HG03064 (cell line): ENCODE data around the gene NACA2.
"Not testable (repeated sequence)": the region's sequence is repeated elsewhere in the genome, so short reads cannot be mapped to it uniquely, and the experiment has no call there.

Source experiments
- ATAC-seq: cut with Tn5 transposase; IDR thresholded peaks from one replicate; pipeline ENCODE4 v1.9.1; 2021; ENCODE audit warnings: low read depth; ENCODE audit not compliant: unreplicated experiment

NACA2 gene

DNA sequence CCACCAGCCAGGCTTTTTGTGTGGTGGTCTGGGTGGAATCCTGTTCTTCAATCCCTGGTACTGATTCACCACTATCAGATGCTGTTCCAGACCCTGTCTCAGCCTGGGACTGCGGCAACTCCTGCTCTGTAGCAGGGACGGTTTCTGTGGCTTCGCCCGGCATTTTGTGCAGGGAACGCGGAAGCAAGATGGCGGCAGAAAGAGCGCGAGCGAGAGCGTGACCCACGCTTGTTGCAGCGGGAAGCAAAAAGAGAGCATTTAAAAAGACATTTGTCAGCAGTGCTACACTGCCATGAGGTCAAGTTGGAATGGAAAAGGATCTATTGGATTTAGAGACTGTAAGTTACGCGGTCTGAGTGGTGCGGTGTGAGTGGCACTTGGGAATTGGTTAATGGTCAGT is at the start of gene NACA2:
NACA2 (minus strand) TSS at position 202 of the 400 bp plus-strand sequence; CDS start at position 163, 39 bp downstream.
- ATAC-seq: no peak

DNA sequence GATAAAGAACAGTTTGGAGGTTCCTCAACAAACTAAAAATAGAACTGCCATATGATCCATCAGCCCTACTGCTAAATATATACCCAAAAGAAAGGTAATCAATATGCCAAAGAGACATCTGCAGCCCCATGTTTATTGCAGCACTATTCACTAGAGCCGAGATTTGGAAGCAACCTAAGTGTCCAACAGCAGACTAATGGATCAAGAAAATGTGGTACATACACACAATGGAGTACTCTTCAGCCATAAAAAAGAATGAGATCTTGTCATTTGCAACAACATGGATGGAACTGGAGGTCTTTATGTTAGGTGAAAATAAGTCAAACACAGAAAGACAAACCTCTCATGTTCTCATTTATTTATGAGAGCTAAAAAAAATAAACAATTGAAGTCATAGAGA is 48.8 kb upstream of the NACA2 start:
- ATAC-seq: no peak

DNA sequence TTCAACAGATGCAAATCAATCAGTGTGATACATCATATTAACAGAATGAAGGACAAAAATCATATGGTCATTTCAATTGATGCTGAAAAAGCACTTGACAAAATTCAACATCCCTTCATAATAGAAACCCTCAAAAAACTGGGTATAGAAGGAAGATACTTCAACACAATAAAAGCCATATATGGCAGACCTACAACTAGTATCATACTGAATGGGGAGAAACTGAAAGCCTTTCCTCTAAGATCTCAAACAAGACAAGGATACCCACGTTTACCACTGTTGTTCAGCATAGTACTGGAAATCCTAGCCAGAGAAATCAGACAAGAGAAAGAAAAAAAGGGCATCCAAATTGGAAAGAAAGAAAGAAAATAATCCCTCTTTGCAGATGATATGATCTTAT is 47.1 kb upstream of the NACA2 start:
- no peak for ATAC-seq

DNA sequence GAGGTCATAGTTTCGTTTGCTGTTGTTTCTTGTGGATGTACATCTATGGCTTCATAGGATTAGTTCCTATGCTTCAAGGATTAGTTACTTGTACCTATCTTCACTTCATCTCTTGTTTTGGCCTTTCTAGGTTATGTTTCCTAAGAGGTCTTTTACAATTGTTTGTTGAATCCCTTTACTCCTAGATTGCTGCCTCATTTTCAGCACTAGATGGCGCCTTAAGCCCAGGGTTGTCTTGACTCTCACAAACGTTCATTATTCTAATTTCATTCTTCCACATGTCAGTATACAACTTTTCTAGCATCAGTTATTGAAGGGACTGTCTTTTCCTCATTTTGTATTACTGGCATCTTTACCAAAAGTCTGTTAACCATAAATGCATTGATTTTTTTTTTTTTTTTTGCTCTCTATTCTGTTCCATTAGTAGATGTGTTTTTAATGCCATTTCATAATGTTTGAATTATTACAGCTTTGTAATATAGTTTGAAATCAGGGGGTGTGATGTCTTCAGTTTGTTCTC is 45.0 kb upstream of the NACA2 start:
- ATAC-seq: no peak

DNA sequence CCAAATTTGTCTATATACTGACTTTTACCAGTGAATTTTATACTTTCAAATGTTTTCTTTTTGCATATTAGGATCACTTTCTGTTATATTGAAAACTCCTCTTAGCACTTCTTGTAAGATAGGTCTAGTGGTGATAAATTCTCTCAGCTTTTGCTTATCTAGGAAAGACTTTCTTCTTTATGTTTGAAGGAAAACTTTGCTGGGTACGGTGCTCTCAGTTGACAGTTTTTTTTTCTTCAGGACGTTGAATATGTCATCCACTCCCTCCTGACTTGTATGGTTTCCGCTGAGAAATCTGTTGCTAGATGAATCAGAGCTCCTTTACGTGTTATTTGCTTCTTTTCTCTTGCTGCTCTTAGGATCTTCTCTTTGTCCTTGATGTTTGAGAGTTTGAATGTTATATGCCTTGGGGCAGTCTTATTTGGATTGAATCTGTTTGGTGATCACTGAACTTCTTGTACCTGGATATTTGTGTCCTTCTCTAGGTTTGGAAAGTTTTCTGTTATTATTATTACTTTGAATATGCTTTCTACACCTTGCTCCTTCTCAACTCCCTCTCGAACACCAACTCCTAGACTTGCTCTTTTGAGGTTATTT is 44.0 kb upstream of the NACA2 start:
- no peak for ATAC-seq

DNA sequence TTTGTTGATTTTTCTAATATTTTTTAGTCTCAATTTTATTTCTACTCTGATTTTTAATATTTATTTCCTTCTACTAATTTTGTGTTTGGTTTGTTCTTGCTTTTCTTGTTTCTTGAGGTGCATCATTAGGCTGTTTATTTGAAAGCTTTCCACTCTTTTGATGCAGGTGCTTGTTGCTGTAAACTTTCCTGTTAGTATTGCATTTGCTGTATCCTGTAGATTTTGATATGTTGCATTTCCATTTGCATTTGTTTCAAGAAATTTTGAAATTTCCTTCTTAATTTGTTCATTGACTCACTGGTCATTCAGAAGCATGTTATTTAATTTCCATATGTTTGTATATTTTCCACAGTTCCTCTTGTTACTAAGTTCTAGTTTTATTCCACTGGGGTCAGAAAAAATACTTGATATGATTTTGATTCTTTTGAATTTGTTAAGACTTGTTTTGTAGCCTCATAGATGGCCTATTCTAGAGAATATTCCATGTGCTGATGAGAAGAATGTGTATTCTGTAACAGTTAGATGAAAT is 43.1 kb upstream of the NACA2 start:
- no peak for ATAC-seq

DNA sequence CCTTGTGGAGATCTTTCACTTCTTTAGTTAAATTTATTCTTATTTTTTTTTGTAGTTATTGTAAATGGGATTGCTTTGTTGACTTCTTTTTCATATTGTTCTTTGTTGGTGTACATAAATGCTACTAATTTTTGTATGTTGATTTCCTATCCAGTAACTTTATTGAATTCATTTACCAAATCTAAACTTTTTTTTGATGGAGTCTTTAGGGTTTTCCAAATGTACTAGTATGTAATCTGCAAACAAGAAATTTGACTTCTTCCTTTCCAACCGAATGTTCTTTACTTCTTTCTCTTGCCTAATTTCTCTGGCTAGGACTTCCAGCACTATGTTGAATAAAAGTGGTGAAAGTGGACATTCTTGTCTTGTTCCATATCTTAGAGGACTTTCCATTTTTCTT is 41.8 kb upstream of the NACA2 start:
- no peak for ATAC-seq

DNA sequence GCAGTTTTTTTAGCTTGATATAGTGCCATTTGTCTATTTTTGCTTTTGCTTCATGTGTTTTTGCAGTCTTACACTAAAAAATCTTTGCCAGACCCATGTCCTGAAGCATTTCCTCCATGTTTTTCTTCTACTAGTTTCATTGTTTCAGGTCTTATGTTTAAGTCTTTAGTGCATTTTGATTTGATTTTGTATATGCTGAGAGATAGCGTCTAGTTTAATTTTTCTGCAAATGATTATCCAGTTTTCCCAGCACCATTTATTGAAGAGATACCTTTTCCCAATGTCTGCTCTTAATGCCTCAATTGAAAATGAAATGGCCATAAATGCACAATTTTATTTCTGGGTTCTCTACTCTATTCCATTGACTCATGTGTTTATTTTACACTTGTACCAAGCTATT is 40.8 kb upstream of the NACA2 start:
- no peak for ATAC-seq

DNA sequence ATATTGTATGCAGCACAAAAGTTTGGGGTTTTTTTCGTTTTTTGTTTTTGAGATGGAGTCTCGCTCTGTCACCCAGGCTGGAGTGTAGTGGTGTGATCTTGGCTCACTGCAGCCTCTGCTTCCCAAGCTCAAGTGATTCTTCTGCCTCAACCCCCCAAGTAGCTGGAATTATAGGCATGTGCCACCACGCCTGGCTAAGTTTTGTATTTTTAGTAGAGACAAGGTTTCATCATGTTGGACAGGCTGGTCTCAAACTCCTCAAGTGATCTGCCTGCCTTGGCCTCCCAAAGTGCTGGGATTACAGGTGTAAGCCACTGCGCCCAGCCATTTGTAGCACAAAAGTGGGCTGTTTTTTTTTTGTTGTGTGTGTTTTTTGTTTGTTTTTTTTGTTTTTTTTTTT is 37.1 kb upstream of the NACA2 start:
- ATAC-seq: not testable (repeated sequence)

DNA sequence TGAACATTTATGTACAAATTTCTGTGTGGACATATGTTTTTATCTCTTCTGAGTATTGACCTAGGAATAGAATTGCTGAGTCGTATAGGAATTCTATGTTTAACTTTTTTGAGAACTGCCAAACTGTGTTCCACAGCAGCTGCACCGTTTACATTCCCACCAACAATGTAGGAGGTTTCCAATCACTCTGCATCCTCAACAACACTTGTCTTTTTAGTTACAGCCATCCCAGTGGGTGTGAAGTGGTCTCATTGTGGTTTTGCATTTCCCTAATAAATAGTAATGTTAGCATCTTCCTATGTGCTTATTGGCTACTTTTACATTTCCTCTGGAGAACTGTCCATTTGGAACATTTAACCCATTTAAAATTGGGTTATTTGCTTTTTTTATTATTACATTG is 36.6 kb upstream of the NACA2 start:
- no peak for ATAC-seq

DNA sequence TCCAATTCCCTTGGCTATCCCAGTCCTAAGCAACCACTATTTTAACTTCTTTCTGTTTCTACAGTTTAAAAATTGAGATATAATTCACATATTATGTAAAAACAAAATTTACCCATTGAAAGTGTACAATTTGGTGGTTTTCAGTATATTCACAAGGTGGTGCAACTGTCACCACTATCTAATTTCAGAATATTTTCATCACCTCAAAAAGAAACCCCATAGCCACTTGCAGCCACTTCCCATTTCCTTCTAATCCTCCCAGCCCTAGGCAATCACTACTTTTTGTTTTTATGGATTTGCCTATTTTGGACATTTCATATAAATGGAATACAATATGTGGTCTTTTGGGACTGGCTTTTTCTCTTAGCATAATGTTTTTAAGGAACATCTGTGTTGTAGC is 36.1 kb upstream of the NACA2 start:
- no peak for ATAC-seq

DNA sequence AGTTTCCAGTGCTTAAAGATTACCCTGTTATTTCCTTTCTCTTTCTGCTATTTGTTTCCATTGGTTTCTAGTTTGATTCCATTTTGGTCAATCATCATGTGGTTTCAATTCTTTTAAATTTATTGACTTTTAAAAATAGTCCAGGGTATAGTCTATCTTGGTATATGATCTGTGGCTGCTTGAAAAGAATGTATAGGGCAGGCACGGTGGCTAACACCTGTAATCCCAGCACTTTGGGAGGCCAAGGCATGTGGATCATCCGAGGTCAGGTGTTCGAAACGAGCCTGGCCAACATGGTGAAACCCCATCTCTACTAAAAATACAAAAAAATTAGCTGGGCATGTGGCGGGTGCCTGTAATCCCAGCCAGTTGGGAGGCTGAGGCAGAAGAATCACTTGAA is 34.5 kb upstream of the NACA2 start:
- ATAC-seq: no peak

DNA sequence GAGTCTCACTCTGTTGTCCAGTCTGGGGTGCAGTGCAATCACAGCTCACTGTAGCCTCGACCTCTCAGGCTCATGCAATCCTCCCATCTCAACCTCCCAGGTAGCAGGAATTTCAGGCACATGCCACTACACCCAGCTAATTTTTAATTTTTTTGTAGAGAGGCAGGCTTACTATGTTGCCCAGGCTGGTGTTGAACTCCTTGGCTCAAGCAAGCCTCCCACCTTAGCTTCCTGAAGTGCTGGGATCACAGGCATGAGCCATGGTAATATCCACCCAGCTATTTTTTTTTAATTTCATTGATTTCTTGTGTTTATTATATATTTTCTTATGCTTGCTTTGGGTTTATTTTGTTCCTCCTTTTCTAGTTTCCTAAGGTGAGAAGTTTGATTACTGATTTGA is 33.9 kb upstream of the NACA2 start:
- ATAC-seq: no peak

DNA sequence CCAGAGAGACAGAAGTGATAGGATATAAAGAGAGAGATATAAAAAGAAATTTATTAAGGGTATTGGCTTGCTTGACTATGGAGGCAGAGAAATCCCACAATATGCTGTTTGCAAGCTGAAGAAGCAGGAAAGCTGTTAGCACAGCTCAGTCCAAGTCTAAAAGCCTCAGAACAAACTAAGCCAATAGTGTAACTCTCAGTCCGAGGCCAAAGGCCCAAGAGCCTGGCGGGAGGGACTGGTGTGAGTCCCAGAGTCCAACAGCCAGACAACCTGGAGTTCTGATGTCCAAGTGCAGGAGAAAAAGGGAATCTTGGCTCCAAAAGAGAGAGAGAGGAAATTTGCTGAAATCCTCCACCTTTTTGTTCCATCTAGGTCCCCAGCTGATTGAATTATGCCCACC is 30.3 kb upstream of the NACA2 start:
- no peak for ATAC-seq

DNA sequence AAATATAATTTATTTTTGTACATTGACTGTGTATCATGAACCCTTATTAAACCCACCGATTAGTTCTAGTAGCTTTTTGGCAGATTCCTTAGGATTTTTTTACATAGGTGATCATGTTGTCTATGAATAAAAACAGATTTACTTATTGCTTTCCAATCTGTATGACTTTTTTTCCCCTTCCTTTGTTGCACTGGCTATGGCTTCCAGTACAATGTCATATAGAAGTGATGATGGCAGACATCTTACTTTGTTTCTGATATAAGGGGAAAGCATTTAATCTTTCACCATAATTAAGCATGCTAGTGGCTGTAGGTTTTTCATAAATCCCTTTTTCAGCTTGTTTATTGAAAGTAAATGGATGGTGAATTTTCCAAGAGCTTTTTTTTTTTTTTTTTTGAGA is 28.9 kb upstream of the NACA2 start:
- no peak for ATAC-seq

DNA sequence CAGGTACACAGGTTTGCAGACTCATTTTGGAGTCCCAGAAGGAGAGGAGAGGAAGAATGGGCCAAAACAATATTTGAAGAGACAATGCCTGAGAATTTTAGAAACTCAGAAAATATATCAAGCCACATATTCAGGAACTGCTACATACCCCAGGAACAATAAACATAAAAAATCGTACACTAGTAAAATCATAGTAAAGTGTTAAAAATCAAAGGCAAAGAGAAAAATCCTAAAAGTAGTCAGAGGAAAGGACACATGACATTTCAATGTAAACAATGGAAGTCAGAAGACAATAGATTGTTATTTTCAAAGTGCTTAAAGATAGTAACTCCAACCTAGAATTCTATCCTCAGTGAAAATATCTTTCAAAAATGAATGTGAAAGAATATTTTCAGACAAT is 28.5 kb upstream of the NACA2 start:
- no peak for ATAC-seq

DNA sequence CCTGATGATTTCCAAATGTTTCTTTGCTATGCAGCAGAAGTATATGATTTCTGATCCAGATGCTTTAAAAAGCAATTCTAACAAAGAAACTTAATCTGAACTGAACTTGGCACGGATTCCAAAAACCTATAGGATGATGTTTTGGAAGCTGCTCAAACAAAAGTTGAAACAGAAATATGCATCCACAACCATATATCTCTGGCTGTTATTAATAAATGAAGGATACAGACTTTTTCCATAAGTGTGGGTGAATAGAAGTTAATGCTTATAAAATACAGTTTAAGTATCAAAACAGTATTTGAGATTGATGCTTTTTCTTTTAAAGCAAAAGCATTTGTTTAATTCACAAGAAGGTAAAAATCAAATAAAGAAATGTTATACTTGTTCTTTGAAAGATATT is 27.9 kb upstream of the NACA2 start:
- no peak for ATAC-seq

DNA sequence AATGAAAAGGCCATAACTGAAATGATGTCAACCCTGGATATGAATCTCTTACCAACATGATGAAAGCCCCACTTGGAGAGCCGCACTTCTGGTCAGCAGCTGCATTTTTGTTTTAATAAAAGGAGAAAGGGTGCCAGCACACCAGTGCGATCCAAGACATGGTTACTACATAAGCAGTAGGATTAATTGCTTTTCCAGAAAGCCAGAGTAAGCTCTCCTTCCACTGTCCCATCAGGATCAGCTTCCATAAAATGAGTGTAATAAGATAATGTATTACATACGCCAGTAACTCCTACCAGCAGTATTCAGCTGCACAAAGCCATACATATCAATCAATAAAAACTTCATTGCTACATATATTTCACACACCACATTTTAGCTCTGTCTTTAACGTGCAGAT is 26.3 kb upstream of the NACA2 start:
- ATAC-seq: no peak

DNA sequence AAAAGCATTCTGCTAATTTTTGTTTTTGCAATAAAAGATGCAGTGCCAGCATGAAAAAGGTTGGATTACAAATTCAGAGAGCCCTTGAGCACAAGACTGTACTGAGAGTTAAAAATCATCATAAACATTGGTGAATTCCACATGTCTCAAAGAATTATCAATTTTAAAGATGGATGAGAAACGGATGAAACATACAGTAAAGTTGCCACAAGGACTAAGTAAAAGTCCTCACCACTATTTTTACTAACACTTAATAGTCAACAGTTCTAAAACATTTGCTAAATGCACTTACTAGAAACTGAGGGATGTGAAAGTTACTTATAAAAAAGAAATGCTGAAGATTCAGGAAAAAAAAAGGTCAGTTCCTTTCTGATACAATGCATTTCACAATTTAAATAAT is 25.8 kb upstream of the NACA2 start:
- ATAC-seq: no peak

DNA sequence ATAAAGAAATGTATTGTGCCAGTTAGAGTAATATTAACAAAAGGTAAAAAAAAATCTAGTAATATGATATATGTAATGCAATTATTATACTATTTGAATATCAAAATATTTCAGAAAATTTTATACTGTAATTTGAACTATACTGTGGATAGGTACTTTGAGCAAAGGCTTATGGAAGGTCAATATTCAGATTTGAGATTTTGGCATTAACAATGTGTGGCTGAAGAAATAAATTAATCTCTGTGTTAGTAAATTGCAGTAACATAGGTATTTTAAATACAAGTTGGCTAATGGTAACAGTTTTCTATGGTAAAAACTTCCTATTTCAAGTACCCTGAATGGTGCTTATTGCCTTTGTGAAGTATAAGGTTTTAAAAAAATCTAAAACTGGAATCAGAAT is 23.2 kb upstream of the NACA2 start:
- ATAC-seq: no peak

DNA sequence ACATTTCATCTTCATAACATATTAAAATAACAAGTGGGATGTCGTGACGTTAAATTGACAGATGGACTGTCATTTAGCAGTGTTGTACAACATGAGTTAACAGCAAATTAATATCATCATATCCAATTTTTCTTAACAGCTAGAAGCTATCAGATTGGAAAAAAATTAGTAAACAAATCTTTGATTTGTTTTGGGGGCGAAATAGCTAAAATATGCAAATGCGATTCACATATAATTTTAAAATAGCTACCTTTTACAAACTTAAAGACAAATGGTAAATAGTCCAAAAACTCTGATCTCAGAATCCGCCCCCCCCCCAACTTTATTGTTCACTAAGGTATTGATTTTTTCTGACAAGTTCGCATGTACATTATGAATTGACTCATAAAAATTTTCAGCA is 20.3 kb upstream of the NACA2 start:
- no peak for ATAC-seq

DNA sequence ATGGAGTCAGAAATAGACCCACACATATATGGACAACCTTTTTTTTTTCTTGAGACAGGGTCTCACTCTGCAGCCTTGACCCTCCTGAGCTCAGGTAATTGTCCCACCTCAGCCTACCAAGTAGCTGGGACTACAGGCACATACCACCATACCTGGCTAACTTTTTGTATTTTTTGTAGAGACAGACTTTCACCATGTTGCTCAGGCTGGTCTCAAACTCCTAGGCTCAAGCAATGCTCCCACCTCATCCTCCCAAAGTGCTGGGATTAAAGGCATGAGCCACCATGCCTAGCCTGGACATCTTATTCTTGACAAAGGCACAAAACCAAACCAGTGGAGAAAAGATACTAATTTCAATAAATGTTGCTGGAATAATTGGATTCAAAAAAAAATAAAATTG is 14.7 kb upstream of the NACA2 start:
- no peak for ATAC-seq

DNA sequence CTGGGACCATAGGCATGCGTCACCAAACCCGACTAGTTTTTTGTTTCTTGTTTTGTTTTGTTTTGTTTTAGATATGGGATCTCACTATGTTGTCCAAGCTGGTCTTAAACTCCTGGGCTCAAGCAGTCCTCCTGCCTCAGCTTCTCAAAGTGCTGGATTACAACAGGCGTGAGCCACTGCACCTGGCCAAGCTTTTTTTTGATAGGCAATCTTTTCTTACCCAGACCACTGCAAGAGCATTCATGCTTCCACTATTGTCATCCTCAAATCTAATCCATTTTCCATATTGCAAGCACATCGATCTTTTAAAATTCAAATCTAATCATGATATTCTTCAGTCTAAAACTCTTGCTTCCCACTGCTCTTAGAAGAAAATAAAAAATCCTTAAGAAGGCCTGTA is 10.3 kb upstream of the NACA2 start:
- ATAC-seq: no peak
